ENCODE results near the gene NSFL1C. TPM values are rescaled to one million over a fixed set of nuclear protein-coding genes. Genes with fewer than 3 reads are reported as not detected.

NSFL1C gene
- total RNA-seq, 1 donor from 2014 or later: 29.3 TPM

DNA sequence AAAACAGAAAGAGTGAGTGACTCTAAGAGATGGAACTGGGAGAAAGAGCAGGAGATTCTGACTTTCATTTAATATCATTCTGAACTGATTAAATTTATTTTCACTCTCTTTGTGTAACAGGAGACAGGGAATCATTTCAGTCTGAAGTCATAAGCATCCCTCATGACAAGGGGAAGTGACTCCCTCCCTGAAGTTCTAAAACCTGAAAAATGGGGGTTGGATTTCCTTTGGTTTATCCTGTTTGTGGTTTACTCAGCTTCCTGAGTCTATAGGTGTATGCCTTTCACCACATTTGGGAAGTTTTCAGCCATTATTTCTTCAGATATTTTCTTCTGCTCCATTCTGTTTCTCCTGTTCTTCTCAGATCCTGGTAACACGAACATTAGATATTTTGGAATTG lies 70.4 kb downstream of the NSFL1C start:
- FAIRE-seq: no peak
- no peak for DNase-seq (ENCODE audit: low spot score in 2 of 2)

- FAIRE-seq (no peak), DNase-seq (ENCODE audit: low spot score in 2 of 2) (no peak)
Observed at GRCh38 chr20:1394686-1395085, 72.0 kb downstream of the NSFL1C start.

GRCh38 chr20:1393507-1393882 lies 73.2 kb downstream of the NSFL1C start:
- FAIRE-seq (no peak), DNase-seq (ENCODE audit: low spot score in 2 of 2) (no peak)

DNA sequence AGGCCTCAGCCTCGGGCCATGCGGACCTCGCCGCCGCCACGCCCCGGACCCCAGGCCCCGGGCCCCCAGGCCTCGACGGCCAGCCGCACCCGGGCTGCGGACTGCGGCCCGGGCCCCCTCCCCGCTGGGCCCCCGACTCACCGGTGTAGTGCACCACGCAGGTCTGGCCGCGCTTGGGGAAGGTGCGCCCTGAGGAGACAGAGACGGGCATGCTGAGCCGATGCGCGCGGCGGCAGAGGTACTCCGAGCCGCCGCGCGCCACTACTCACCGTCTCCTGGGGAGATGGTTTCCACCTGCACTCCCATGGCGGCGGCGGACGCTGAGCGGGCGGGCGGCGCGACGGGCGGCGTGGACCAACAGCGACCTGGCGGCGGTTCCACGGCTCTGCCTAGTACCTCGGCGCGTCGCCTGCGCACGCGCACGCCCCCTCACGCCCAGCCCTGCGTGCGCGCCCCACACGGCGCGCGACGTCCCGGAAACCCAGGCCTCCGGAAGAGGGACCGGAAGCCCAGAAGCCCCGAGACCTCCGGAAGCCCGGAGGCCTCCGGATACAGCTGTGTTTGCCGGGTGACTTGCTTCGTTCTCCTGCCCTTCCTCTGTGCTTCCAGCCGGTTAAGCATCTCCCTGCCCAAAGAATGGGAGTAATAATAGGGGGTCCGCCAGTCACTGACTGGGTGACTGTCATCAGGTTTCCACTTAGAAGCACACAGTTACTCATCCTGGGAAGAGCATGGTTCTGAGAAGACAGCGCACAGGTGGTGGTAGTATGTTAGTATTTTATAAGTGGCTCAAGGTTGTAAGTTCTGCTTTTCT lies 73.7 kb downstream of the NSFL1C start, which contains the start of gene FKBP1A:
Gene FKBP1A (minus strand): TSS at position 362 of the 814 bp plus-strand sequence. CDS start 56 bp downstream, at position 306.
- peak; percentile 80 for DNase-seq (ENCODE audit: low spot score in 2 of 2)
- FAIRE-seq: no peak

- no peak for FAIRE-seq
- no peak for DNase-seq (ENCODE audit: low spot score in 2 of 2)
Observed at GRCh38 chr20:1392443-1392692, 74.3 kb downstream of the NSFL1C start.

Other genes starting within 250 kb of the NSFL1C start
- under 0.01 TPM for gene RAD21L1, start 240.8 kb downstream of the NSFL1C start, total RNA-seq
- gene SNPH, start 200.6 kb downstream of the NSFL1C start, total RNA-seq: 21.6 TPM
- gene SDCBP2, start 137.7 kb downstream of the NSFL1C start, total RNA-seq: 3.3 TPM
- gene FKBP1A, start 73.8 kb downstream of the NSFL1C start, total RNA-seq: 83.2 TPM
- gene SIRPB2, start 24.6 kb upstream of the NSFL1C start, total RNA-seq: 0.82 TPM
- gene SIRPD, start 90.9 kb upstream of the NSFL1C start, total RNA-seq: not detected
- 0.41 TPM for gene SIRPB1, start 153.2 kb upstream of the NSFL1C start, total RNA-seq
- gene SIRPG, start 190.9 kb upstream of the NSFL1C start, total RNA-seq: not detected

Measured in frontal cortex (tissue), 4 donors.